AG04450 (cell line): ENCODE data around the gene CCDC188. TPM values are rescaled to one million over a fixed set of nuclear protein-coding genes. Genes with fewer than 3 reads are reported as not detected.

ENCODE experiments used
- CTCF ChIA-PET: fragments of 300-600, 350-600 bp; formaldehyde crosslinking; extraction: SDS; loops from one replicate; lab custom pipeline; 2022; ENCODE audit warnings: antibody characterized with exemption, inconsistent platforms; lab: Charles Lee
- POLR2A ChIA-PET: fragments of 350-600 bp; formaldehyde crosslinking; extraction: SDS; loops from one replicate; lab custom pipeline; 2021; ENCODE audit warnings: antibody characterized with exemption, inconsistent platforms; lab: Yijun Ruan, JAX
- DNase-seq: peaks from one replicate; pipeline ENCODE4 v3.0.0-alpha.2; 2011; ENCODE audit warnings: low read depth, low spot score
- H3K27ac ChIP-seq: one replicate; pipeline ENCODE4 v1.5.1; 2012; ENCODE audit warnings: low read depth, low read length, control low read depth
- H3K27me3 ChIP-seq: one replicate; pipeline ENCODE4 v1.6.0; 2012; ENCODE audit warnings: low read length; ENCODE audit not compliant: control insufficient read depth, insufficient read depth
- H3K4me3 ChIP-seq: 2 replicates; pipeline ENCODE4 v1.5.1; 2011; ENCODE audit warnings: mild to moderate bottlenecking, low read depth, low read length, control low read depth
- H3K9me3 ChIP-seq: 2 replicates; pipeline ENCODE4 v1.5.1; 2012; ENCODE audit warnings: low read length; ENCODE audit not compliant: control insufficient read depth, insufficient read depth
- polyA plus RNA-seq: library from polyadenylated mRNA; depleted of rRNA; stranded (reverse); fragments of >200 nt; gene quantifications from 2 replicates; pipeline ENCODE4 v1.2.3, GENCODE V29; 2011
- TF ChIP-seq, protein P1 (sequence below): IDR thresholded peaks from 2 replicates; pipeline ENCODE4 v1.5.1; 2011; ENCODE audit warnings: low read depth, low read length, control low read depth, inconsistent platforms

Gene CCDC188
- polyA plus RNA-seq, 1 experiment, result not detected

DNA sequence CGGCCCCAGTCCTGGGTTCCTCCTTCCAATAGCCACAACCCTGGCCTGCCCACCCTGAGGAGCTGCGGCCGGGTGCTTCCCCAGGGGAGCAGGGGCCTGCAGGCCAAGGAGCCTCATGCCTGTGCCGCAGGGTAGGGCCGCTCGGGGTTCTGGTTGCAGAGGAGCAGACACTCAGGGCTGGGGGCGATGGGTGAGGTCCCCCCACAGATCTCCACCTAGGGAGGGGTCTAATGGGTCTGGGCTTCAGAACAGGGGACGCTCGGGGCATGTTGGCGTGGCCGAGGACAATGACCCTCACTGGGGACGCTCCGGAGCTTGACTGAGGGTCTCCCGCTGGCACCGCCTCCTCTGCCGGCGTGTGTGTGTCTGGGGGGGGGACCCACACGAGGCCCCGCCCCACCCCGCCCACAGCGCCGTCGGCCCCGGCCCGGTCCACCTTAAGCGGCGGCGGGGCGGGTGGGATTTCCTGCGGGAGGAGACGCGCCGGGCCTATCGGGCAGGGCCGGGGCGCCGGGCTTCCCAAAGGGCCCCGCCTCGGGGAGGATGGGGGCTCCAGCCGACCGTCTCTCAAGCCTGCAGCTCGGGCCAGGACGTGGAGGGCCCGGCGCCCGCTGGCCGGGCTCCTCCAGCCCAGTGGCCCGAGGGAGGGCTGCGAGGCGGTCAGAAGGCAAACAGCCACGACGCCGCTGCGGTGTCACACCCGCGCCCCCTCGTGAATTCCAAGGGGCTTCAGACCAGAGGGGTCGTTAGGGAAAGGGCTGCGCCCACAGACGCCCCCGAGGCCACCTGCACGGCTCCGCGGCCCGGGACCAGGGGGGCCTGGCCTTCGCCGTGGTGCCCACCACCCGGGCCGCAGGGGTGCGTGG is 19.9 kb downstream of the CCDC188 start:
- ChIA-PET CTCF (no interaction called here), POLR2A (interaction anchor here (3.2 kb wide), 1 partner anchor 14 kb away, joined by 12 read pairs; the partner anchor contains the start of gene TRMT2A)
- Histone ChIP-seq H3K27me3 (no peaks in the 10 kb centered on the region), H3K4me3 (peak overlapping the region; percentile 82), H3K9me3 (no peaks in the 10 kb centered on the region), H3K27ac (peak overlapping the region; percentile 47)
- TF ChIP-seq, protein P1, sequence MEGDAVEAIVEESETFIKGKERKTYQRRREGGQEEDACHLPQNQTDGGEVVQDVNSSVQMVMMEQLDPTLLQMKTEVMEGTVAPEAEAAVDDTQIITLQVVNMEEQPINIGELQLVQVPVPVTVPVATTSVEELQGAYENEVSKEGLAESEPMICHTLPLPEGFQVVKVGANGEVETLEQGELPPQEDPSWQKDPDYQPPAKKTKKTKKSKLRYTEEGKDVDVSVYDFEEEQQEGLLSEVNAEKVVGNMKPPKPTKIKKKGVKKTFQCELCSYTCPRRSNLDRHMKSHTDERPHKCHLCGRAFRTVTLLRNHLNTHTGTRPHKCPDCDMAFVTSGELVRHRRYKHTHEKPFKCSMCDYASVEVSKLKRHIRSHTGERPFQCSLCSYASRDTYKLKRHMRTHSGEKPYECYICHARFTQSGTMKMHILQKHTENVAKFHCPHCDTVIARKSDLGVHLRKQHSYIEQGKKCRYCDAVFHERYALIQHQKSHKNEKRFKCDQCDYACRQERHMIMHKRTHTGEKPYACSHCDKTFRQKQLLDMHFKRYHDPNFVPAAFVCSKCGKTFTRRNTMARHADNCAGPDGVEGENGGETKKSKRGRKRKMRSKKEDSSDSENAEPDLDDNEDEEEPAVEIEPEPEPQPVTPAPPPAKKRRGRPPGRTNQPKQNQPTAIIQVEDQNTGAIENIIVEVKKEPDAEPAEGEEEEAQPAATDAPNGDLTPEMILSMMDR, result no peak
- peak; percentile 15 for DNase-seq

DNA sequence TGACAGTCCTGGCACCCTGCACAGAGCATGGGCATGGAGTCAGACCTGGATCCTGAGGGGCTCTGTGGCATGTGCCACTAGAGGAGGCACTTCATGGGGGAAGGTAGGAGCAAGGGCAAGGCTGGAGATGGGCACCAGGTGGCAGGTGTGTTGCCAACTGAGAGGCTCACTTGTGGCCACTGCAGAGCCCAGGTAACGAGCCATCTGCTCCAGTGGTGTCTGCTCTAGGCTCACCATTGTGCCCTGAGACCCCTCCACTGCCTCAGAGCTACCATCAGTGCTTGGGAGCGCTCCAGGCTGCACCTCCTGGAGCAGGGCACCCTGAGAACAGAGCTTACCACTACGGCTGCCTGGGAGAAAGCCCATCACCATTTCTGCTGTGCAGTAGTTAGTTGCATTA is 20.5 kb downstream of the CCDC188 start:
- TF ChIP-seq, protein P1, result no peak
- no peaks in the 10 kb centered on the region for H3K27me3 ChIP-seq
- no peak overlapping the region for H3K27ac ChIP-seq
- no peak for DNase-seq
- no peaks in the 10 kb centered on the region; the same call in 1 of the 2 replicates for H3K9me3 ChIP-seq
- ChIA-PET CTCF (no interaction called here), POLR2A (interaction anchor here (3.2 kb wide), 1 partner anchor 13 kb away, joined by 12 read pairs; the partner anchor contains the start of gene TRMT2A)
- no peak overlapping the region for H3K4me3 ChIP-seq

DNA sequence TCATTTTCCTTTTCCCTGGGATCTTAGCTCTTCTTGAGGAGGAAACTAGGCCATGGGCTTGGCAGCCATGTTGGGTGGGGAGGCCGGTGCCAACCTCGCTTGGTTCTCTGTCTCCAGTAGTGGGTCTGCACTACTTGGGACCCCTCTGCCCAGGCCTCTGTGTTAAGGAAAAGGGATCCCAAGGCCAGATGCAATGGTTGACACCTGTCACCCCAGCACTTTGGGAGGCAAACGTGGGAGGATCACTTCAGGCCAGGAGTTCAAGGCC is 21.2 kb downstream of the CCDC188 start:
- H3K27me3 ChIP-seq, result no peaks in the 10 kb centered on the region
- POLR2A ChIA-PET, result interaction anchor here (3.2 kb wide), 1 partner anchor 12 kb away, joined by 12 read pairs; the partner anchor contains the start of gene TRMT2A
- no peak for DNase-seq
- no peak overlapping the region for H3K4me3 ChIP-seq
- H3K9me3 ChIP-seq, result no peaks in the 10 kb centered on the region; the same call in 1 of the 2 replicates
- CTCF ChIA-PET, result no interaction called here
- H3K27ac ChIP-seq, result no peak overlapping the region
- TF ChIP-seq, protein P1, result no peak

DNA sequence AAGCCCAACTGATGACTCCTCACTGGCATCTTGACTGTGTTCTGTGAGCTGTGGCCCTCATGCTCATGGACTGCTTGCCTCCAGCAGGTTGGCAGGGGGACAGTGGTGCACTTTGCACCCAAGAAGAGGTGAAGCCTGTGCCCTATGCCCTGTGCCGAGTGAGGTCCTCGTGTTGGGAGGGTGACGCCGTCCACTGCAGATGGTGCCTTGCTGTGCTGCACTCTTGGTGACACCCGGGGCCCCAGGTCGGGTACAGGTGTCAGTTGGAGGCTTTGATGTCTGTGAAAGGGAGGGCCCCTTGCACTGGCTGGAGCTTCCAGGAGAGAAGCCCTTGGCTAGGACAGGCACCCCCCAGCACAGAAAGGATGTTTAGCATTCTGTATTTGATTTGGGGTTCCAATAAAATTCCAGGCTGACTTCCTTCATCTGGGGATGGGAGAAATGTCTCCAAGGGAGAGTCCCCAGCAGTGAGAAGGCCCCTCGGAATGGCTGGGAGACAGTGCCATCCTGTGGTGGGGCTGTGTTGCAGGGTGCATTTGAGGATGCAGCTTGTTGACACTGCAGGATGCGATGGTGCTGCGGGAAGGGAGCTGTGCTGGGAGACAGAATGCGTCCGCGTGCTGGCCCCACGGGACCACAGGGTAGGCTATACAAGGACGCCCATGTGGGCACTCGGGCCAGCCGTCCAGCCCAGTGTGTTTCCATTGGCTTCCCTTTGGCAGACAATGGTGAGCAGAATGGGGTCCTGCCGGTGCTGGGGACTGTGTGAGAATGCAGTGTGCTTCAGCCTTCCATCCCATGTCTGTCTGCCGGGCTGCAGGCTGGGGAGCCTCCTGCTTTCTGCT is 21.7 kb downstream of the CCDC188 start:
- TF ChIP-seq, protein P1, result peak; percentile 39
- no peak overlapping the region for H3K27ac ChIP-seq
- POLR2A ChIA-PET, result interaction anchor here (0.6 to 3.2 kb wide), 2 partner anchors 12 to 314 kb away, joined by 3 to 12 read pairs; partner anchors contain the start of gene TRMT2A

DNA sequence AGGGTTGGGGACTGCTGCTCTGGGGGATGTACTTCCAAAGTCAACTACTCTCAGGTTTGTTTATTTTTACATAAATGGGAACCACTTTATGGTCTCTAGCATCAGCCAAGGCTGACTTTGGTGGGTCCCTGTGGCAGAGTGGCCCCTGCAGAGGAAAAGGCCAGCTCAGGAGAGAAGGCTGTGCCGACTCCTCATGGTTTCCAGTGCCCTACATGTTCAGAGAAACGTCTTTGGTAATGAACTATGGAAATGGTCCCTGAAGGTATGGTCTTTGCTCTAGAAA is 22.3 kb downstream of the CCDC188 start:
- POLR2A ChIA-PET, result interaction anchor here (3.2 kb wide), 1 partner anchor 11 kb away, joined by 12 read pairs; the partner anchor contains the start of gene TRMT2A
- H3K9me3 ChIP-seq, result no peaks in the 10 kb centered on the region; the same call in 1 of the 2 replicates
- no peak for DNase-seq
- no peak overlapping the region for H3K27ac ChIP-seq
- TF ChIP-seq, protein P1, result no peak
- H3K4me3 ChIP-seq, result no peak overlapping the region
- H3K27me3 ChIP-seq, result no peaks in the 10 kb centered on the region
- CTCF ChIA-PET, result no interaction called here

More for the DNA sequence above, 21.7 kb downstream of the CCDC188 start:
- CTCF ChIA-PET, result no interaction called here
- no peaks in the 10 kb centered on the region for H3K27me3 ChIP-seq
- no peak for DNase-seq
- no peaks in the 10 kb centered on the region; the same call in 1 of the 2 replicates for H3K9me3 ChIP-seq
- H3K4me3 ChIP-seq, result no peak overlapping the region
